ENCODE measurements around the gene ADD1.

ADD1 gene

DNA sequence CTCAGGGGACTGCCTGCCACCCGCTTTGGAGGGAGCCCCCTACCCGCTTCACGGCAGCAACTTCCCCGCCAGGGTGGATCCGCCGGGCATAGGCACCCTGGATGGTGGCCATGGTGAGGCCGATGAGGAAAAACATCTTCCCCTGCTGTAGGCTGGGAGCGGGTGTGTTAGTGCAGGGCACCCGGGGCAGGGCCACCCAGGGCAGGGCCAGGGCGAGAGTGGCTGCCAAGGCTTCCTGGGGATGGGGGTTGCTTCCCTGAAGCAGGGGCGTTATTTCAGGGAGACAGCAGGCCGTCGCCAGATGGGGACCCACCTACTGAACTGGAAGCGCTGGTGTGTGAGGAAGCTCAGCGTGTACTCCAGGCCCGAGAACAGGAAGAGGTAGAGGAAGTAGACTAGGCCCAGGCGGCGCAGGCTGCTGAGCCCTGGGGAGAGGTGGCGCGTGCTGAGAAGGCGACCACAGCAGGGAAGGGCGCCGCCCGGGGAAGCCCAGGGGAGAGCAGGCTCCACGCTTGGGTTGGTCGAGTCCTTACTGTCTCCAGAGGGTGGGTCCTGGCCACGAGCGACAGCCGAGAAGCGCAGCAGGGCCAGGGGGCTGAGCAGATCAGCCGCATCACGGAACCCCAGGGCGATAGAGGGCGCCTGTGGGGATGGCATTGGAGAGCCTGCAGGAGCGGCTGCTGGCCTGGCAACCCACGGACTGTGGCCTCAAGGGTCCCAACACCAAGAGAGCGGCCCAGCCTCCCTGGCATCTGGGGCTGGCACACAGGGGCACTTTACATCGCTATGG, 88.1 kb downstream of the ADD1 start:
- H3K27me3 ChIP-seq (ENCODE audit: control insufficient read depth, insufficient read depth, low read length), result no peaks in the 10 kb centered on the region
- H3K36me3 ChIP-seq (ENCODE audit: control insufficient read depth, low read depth, low read length), result peaks cover 14% of the 10 kb centered on the region
- no peak overlapping the region for H3K27ac ChIP-seq (ENCODE audit: low read length)
- H3K9me3 ChIP-seq (ENCODE audit: control insufficient read depth, low read depth, low read length), result no peaks in the 10 kb centered on the region
- no peak overlapping the region for H3K9ac ChIP-seq (ENCODE audit: low read length)
- peaks cover 4% of the 10 kb centered on the region for H3K4me1 ChIP-seq (ENCODE audit: control insufficient read depth, low read depth, low read length)
- H3K4me3 ChIP-seq (ENCODE audit: low read length), result no peak overlapping the region

DNA sequence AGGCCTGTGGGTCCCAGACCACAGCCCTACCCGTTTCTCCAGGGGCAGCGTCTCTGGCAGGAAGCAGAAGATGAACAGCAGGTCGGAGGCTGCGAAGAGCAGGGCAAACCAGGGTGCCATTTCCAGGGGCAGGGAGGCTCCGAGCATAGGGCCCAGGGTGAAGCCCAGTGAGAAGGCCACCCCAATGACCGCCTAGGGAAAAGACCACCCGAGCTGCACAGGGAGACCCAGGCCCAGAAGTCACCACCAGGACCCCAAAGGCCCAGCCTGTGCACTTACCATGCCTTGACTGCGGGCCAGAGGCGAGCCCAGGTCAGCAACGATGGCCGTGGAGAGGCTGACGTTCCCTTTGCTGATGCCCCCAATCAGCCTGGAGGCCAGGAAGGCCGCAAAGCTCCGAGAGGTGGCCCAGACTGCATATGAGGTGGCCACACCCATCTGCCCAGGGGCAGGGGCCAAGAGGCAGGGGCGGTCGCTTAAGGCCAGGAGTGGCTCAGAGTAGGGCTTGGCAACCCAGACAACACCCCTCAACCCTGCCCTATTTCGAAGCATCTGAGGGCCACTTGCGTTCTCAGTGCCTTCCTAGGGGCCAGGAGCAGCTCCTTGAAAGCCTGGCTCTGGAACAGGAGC, 88.8 kb downstream of the ADD1 start:
- Histone ChIP-seq H3K27me3 (ENCODE audit: control insufficient read depth, insufficient read depth, low read length) (no peaks in the 10 kb centered on the region), H3K4me1 (ENCODE audit: control insufficient read depth, low read depth, low read length) (peaks cover 4% of the 10 kb centered on the region), H3K4me3 (ENCODE audit: low read length) (no peak overlapping the region), H3K36me3 (ENCODE audit: control insufficient read depth, low read depth, low read length) (peaks cover 17% of the 10 kb centered on the region), H3K9me3 (ENCODE audit: control insufficient read depth, low read depth, low read length) (no peaks in the 10 kb centered on the region), H3K27ac (ENCODE audit: low read length) (no peak overlapping the region), H3K9ac (ENCODE audit: low read length) (no peak overlapping the region)

DNA sequence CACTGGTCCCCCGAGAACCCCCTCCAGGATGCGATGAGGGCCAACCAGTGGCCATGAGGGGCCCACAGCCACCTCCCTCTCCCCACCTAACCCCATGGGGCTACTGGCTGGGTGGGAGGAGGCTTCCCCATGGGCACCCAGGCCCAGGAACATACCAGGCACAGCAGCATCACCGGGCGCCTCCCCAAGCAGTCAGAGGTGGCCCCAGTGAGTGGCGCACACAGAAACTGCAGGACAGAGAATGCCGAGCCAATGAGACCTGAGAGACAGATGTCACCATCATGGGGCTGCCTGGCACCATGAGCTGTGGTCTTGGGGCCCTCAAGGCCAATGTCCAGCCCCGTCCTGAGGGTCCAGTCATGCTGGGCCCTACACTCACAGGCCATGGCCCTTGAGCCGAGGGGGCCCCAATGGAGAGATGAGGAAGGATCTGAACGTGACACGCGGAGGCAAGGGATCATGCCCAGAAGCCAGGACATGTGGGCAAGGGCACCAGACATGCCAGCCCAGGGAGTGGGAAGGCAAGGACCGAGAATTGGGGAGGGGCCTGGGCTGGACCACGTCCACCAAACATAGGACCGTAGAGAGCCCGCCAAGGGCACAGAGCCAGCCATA, 89.4 kb downstream of the ADD1 start:
- Histone ChIP-seq H3K36me3 (ENCODE audit: control insufficient read depth, low read depth, low read length) (peaks cover 24% of the 10 kb centered on the region), H3K27me3 (ENCODE audit: control insufficient read depth, insufficient read depth, low read length) (no peaks in the 10 kb centered on the region), H3K4me3 (ENCODE audit: low read length) (peak overlapping the region; percentile 60), H3K9me3 (ENCODE audit: control insufficient read depth, low read depth, low read length) (no peaks in the 10 kb centered on the region), H3K9ac (ENCODE audit: low read length) (peak overlapping the region; percentile 48), H3K27ac (ENCODE audit: low read length) (no peak overlapping the region), H3K4me1 (ENCODE audit: control insufficient read depth, low read depth, low read length) (peaks cover 4% of the 10 kb centered on the region)

DNA sequence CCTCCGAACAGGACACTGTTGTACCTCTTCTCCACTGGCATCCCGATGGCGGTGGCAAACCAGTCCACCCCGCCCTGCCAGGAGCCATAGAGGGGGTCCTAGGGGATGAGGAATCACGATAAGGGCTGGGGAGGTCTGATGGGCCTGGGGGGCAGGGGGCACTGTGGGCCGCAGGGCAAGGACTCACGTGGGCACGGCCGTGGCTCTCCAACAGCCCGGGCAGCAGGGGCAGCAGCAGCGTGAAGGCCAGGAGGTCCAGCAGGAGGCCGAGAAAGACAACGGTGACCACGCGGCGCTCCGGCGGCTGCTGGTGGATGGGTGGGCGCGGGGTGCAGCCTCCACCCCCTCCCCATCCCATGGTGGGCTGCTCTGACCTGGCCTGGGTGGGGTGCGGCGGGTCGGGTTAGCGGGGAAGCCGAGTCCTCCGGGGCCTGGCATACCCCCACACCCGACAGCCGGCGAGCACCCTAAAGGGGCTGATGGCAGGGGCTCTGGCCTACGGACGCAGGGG, 90.0 kb downstream of the ADD1 start:
- Histone ChIP-seq H3K9ac (ENCODE audit: low read length) (peak overlapping the region; percentile 48), H3K27ac (ENCODE audit: low read length) (no peak overlapping the region), H3K4me3 (ENCODE audit: low read length) (peak overlapping the region; percentile 60), H3K9me3 (ENCODE audit: control insufficient read depth, low read depth, low read length) (no peaks in the 10 kb centered on the region), H3K36me3 (ENCODE audit: control insufficient read depth, low read depth, low read length) (peaks cover 29% of the 10 kb centered on the region), H3K4me1 (ENCODE audit: control insufficient read depth, low read depth, low read length) (peaks cover 4% of the 10 kb centered on the region), H3K27me3 (ENCODE audit: control insufficient read depth, insufficient read depth, low read length) (no peaks in the 10 kb centered on the region)

DNA sequence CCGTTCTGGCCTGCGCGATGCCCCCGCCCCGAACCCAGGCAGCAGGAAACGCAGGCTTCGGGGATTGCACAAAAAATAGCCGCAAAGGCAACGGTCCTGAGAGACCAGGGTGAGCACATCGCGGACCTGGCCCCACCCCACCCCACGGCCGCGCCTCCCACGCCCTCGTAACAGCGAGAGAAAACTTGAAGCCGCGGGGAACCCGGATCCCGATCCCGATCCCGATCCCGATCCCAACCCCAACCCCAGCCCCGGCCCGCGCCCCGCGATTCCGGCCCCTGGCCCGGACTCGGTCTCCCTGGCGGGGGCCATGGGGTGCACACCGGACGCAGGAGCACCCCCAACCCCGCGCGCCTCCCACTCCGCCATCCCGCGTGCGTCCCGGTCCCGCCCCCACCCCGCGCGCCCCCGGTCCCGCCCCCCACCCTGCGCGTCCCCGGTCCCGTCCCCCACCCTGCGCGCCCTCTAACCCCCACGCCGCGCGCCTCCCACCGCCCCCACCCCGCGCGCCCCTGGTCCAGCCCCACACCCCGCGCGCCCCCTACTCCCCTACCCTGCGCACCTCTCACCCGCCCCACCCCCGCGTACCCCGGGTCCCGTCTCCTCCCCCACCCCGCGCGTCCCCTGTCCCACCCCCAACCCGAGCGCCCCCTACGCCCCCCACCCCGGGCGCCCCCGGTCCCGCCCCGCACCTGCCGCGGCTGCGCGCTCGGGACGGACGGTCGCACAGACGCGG, 90.6 kb downstream of the ADD1 start:
- peak overlapping the region; percentile 48 for H3K9ac ChIP-seq (ENCODE audit: low read length)

DNA sequence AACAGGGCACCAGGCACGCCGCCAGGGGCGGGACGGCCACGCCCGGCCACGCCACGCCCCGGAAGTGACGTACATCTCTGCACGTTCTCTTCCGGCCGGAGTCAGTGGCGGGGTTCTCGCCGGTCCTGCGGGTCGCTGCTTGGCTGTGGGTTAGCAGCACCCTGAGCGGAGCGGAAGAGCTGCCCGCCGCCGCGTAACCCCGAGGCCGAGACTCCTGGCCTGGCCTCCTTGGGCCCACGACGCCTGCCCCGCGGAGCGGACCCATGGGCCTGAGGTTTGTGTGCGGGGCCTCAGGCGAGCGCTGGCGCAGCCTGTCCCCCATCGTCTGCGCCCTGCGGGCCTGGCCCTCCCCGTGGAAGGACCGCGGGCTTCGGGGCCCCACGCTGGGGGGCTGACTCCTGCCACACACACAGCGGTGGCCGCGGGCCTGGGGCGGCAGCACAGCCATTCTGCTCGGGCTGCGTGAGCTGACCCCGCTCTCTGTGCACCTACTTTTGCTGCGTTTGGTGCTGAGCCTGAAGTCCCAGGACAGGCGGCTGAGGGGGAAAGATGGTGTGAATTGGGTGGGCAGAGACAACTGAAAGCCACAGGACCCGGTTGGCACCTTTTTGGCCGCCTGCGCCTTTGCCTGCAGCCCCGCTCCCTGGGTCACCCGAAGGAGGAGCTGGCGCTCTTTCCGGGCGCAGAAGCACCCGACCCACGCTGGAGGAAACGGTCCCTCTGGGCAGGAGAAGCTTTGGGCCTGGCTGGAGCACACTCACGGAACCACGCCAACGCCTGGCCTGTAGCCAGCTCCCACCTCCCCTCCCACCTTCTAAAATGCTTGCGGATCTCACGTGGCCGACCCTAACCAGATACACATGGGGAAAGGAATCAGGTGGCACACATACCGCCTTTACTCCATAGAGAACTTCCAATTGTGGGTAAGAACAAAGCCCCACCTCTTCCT, 91.4 kb downstream of the ADD1 start:
- Histone ChIP-seq H3K36me3 (ENCODE audit: control insufficient read depth, low read depth, low read length) (peaks cover 36% of the 10 kb centered on the region), H3K9ac (ENCODE audit: low read length) (peak overlapping the region; percentile 83), H3K27ac (ENCODE audit: low read length) (no peak overlapping the region), H3K27me3 (ENCODE audit: control insufficient read depth, insufficient read depth, low read length) (no peaks in the 10 kb centered on the region), H3K4me1 (ENCODE audit: control insufficient read depth, low read depth, low read length) (peaks cover 4% of the 10 kb centered on the region), H3K9me3 (ENCODE audit: control insufficient read depth, low read depth, low read length) (no peaks in the 10 kb centered on the region), H3K4me3 (ENCODE audit: low read length) (peak overlapping the region; percentile 94)

More for the DNA sequence above, 90.6 kb downstream of the ADD1 start:
- Histone ChIP-seq H3K4me1 (ENCODE audit: control insufficient read depth, low read depth, low read length) (peaks cover 4% of the 10 kb centered on the region), H3K4me3 (ENCODE audit: low read length) (peak overlapping the region; percentile 94), H3K27ac (ENCODE audit: low read length) (no peak overlapping the region), H3K27me3 (ENCODE audit: control insufficient read depth, insufficient read depth, low read length) (no peaks in the 10 kb centered on the region), H3K9me3 (ENCODE audit: control insufficient read depth, low read depth, low read length) (no peaks in the 10 kb centered on the region), H3K36me3 (ENCODE audit: control insufficient read depth, low read depth, low read length) (peaks cover 32% of the 10 kb centered on the region)

DNA sequence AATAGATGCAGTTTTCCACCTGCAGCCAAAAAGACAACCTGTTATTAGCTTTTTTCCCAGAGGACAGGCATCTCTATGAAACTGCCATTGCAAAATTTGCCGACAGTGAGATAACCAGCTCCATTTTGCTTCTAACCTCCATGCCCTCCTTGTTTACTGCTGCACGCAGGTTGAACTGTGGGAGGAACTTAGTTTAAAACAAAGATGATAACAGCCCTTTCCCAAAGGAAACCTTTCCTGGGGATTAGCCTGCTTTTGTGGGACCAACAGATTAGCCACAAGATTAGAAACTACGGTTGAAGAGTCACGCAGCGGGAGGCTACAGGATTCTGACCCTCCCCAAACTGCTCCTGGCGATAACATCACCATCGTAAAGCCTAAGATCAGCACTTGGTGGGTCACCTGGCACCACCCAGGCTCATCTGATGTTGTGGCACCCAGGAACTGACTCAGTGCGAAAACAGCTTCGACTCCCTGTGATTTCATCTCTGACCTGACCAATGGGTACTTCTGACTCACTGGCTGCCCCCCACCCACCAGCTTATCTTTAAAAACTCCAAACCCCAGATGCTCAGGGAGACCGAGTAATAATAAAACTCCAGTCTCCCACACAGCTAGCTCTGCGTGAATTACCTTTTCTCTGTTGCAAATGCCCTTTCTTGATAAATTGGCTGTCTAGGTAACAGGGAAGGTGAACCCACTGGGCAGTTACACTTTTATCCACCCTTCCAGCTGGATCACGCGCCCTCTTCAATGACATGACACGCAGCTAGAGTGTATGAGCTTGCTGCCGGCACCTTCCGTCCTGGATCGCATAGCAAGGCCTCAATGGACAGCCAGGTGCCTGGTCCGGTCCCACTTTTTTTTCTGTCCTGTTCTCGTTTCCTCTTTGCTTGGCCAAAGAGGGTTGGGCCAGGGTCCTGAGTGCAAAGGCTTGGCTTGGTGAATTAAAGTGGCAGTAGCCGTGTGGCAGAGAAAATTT, 92.4 kb downstream of the ADD1 start:
- no peak overlapping the region for H3K27ac ChIP-seq (ENCODE audit: low read length)
- H3K9ac ChIP-seq (ENCODE audit: low read length), result peak overlapping the region; percentile 83
- peaks cover 39% of the 10 kb centered on the region for H3K36me3 ChIP-seq (ENCODE audit: control insufficient read depth, low read depth, low read length)
- no peaks in the 10 kb centered on the region for H3K9me3 ChIP-seq (ENCODE audit: control insufficient read depth, low read depth, low read length)
- peak overlapping the region; percentile 94 for H3K4me3 ChIP-seq (ENCODE audit: low read length)
- no peaks in the 10 kb centered on the region for H3K27me3 ChIP-seq (ENCODE audit: control insufficient read depth, insufficient read depth, low read length)
- peaks cover 4% of the 10 kb centered on the region for H3K4me1 ChIP-seq (ENCODE audit: control insufficient read depth, low read depth, low read length)

DNA sequence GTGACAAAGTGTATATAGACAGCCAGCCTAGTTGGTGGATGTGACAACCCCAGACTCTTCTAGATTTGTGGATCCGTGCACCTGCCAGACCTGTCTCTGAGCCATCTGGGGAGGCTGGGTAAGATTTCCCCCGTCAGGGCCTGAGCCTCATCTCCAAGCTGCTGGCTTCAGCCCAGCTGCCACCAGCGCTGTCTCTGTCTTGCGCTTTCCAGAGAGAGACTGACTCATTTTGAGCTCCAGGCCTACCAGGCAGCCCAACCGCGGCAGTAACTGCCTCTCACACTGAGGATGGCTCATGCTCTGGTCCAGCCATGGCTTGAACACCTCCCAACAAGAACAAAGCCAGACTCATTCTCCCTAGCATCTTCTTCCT, 93.1 kb downstream of the ADD1 start:
- Histone ChIP-seq H3K4me3 (ENCODE audit: low read length) (no peak overlapping the region), H3K27ac (ENCODE audit: low read length) (no peak overlapping the region), H3K36me3 (ENCODE audit: control insufficient read depth, low read depth, low read length) (peaks cover 46% of the 10 kb centered on the region), H3K4me1 (ENCODE audit: control insufficient read depth, low read depth, low read length) (peaks cover 4% of the 10 kb centered on the region), H3K9ac (ENCODE audit: low read length) (no peak overlapping the region), H3K27me3 (ENCODE audit: control insufficient read depth, insufficient read depth, low read length) (no peaks in the 10 kb centered on the region), H3K9me3 (ENCODE audit: control insufficient read depth, low read depth, low read length) (no peaks in the 10 kb centered on the region)

DNA sequence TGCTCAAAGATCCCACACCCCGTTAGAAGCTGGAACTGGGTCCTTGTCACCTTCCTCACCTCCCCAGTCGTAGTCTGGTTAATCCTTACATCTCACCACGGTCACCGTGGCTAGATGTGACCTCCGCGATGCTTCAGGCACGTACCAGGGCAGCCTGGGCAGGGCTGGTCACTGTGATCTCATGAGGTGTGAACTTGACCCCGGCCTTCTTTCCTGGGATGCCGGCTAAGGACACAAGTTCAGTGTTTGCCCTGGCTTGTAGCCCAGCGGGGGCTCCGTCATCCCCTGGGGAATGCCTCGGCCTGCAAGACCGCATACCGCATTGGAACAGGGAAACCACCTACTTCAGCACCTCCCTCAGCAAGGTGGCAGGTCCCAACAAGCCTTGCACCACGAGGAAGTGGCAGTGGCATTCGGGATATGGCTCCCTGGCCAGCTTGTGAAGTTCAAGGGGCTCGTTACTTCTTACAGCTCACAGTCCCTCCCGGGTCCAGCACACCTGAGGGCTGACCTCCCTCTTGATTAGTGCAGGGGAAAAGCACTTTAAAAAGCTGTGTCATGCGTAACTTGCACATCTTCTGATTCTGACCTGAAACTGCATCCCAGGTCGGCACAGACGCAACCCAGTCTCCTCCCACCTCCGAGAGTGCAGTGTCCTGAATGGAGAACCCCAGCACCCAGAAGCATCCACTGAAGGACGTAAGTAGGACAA, 93.7 kb downstream of the ADD1 start:
- Histone ChIP-seq H3K4me3 (ENCODE audit: low read length) (no peak overlapping the region), H3K27me3 (ENCODE audit: control insufficient read depth, insufficient read depth, low read length) (no peaks in the 10 kb centered on the region), H3K27ac (ENCODE audit: low read length) (no peak overlapping the region), H3K36me3 (ENCODE audit: control insufficient read depth, low read depth, low read length) (peaks cover 52% of the 10 kb centered on the region), H3K9me3 (ENCODE audit: control insufficient read depth, low read depth, low read length) (no peaks in the 10 kb centered on the region), H3K4me1 (ENCODE audit: control insufficient read depth, low read depth, low read length) (peaks cover 4% of the 10 kb centered on the region), H3K9ac (ENCODE audit: low read length) (no peak overlapping the region)

All from iPS-18a (cell line).